HepG2 (cell line): Measurements from ENCODE around the gene LOXL3. TPM values are rescaled to one million over a fixed set of nuclear protein-coding genes. Genes with fewer than 3 reads are reported as not detected.
A peak's percentile ranks its signal among the peaks of the same experiment; 100 is the strongest.

Source experiments
- ATF7-NPFF ChIP-seq: sonication (generic); formaldehyde crosslinking; IDR thresholded peaks from 2 replicates; pipeline ENCODE4 v1.8.1; 2023; ENCODE audit warnings: mild to moderate bottlenecking, low read depth, missing genetic modification reagents, moderate library complexity
- CAMTA2 ChIP-seq: sonication (generic); formaldehyde crosslinking; IDR thresholded peaks from 2 replicates; pipeline ENCODE4 v1.4.0; 2020; ENCODE audit warnings: mild to moderate bottlenecking, missing genetic modification reagents, borderline replicate concordance
- CEBPZ ChIP-seq: IDR thresholded peaks from 2 replicates; pipeline ENCODE4 v1.6.1; 2012; ENCODE audit warnings: low read length, improper control_type of control experiment
- FOXO1 ChIP-seq: sonication (generic); formaldehyde crosslinking; IDR thresholded peaks from 2 replicates; pipeline ENCODE4 v1.4.0; 2020; ENCODE audit warnings: missing genetic modification reagents
- JUND ChIP-seq: sonication (generic); formaldehyde crosslinking; IDR thresholded peaks from 2 replicates; pipeline ENCODE4 v1.8.0; 2022; ENCODE audit warnings: mild to moderate bottlenecking, missing genetic modification reagents
- KDM1A ChIP-seq: IDR thresholded peaks from 2 replicates; pipeline ENCODE4 v1.6.1; 2016; ENCODE audit warnings: missing compliant biosample characterization
- KDM6A ChIP-seq: IDR thresholded peaks from 2 replicates; pipeline ENCODE4 v1.6.1; 2016; ENCODE audit warnings: low read depth
- KLF13 ChIP-seq: sonication (generic); formaldehyde crosslinking; IDR thresholded peaks from 2 replicates; pipeline ENCODE4 v1.4.0; 2020; ENCODE audit warnings: mild to moderate bottlenecking, missing genetic modification reagents
- MAFG ChIP-seq: sonication (generic); formaldehyde crosslinking; IDR thresholded peaks from 2 replicates; pipeline ENCODE4 v1.5.1; 2020; ENCODE audit warnings: mild to moderate bottlenecking, missing genetic modification reagents
- NR2F2 ChIP-seq: IDR thresholded peaks from 2 replicates; pipeline ENCODE4 v1.6.1; 2012; ENCODE audit warnings: low read depth, inconsistent platforms, borderline replicate concordance
- PCBP1 ChIP-seq: fragments of 200-400 bp; formaldehyde crosslinking; IDR thresholded peaks from 2 replicates; pipeline ENCODE4 v1.6.1; 2017; ENCODE audit warnings: mild to moderate bottlenecking, low read depth, low read length, borderline replicate concordance
- TBL1XR1 ChIP-seq: fragments of 150-350 bp; IDR thresholded peaks from 2 replicates; pipeline ENCODE4 v1.6.1; 2014; ENCODE audit warnings: borderline replicate concordance, low read length; ENCODE audit not compliant: partially characterized antibody
- THAP11 ChIP-seq: IDR thresholded peaks from 2 replicates; pipeline ENCODE4 v1.6.1; 2016; ENCODE audit warnings: missing biosample characterization, missing genetic modification reagents
- TIGD3 ChIP-seq: sonication (generic); formaldehyde crosslinking; IDR thresholded peaks from 2 replicates; pipeline ENCODE4 v1.5.1; 2020; ENCODE audit warnings: mild to moderate bottlenecking, missing genetic modification reagents, borderline replicate concordance
- WIZ ChIP-seq: sonication (generic); formaldehyde crosslinking; IDR thresholded peaks from 2 replicates; pipeline ENCODE4 v1.5.1; 2020; ENCODE audit warnings: mild to moderate bottlenecking, missing genetic modification reagents
- ZBTB10 ChIP-seq: sonication (generic); formaldehyde crosslinking; IDR thresholded peaks from 2 replicates; pipeline ENCODE4 v1.4.0; 2020; ENCODE audit warnings: missing genetic modification reagents, borderline replicate concordance
- ZFP36L2 ChIP-seq: sonication (generic); formaldehyde crosslinking; IDR thresholded peaks from 2 replicates; pipeline ENCODE4 v1.4.0; 2020; ENCODE audit warnings: missing genetic modification reagents
- ZFP37 ChIP-seq: sonication (generic); formaldehyde crosslinking; IDR thresholded peaks from 2 replicates; pipeline ENCODE4 v1.4.0; 2020; ENCODE audit warnings: missing genetic modification reagents, borderline replicate concordance
- ZNF296 ChIP-seq: sonication (generic); formaldehyde crosslinking; conservative IDR thresholded peaks from 2 replicates; pipeline ENCODE4 v1.5.0; 2020; ENCODE audit warnings: mild to moderate bottlenecking, missing genetic modification reagents
- ZNF530 ChIP-seq: sonication (generic); formaldehyde crosslinking; IDR thresholded peaks from 2 replicates; pipeline ENCODE4 v1.5.0; 2020; ENCODE audit warnings: low read depth, mild to moderate bottlenecking, missing genetic modification reagents
- ZNF577 ChIP-seq: sonication (generic); formaldehyde crosslinking; IDR thresholded peaks from 2 replicates; pipeline ENCODE4 v1.4.0; 2020; ENCODE audit warnings: mild to moderate bottlenecking, low read depth, missing genetic modification reagents, borderline replicate concordance
- ZNF670 ChIP-seq: sonication (generic); formaldehyde crosslinking; IDR thresholded peaks from 2 replicates; pipeline ENCODE4 v1.8.0; 2022; ENCODE audit warnings: mild to moderate bottlenecking, missing genetic modification reagents, borderline replicate concordance
- ZNF792 ChIP-seq: IDR thresholded peaks from 2 replicates; pipeline ENCODE4 v1.6.1; 2016
- ZNF83 ChIP-seq: sonication (generic); formaldehyde crosslinking; IDR thresholded peaks from 2 replicates; pipeline ENCODE4 v1.4.0; 2020; ENCODE audit warnings: missing genetic modification reagents, mild to moderate bottlenecking, borderline replicate concordance
- polyA plus RNA-seq, 8 experiments: library from polyadenylated mRNA; depleted of rRNA in 3 of 8; stranded (reverse) in 7 of 8; unstranded in 1 of 8; fragments of >200 nt; fragmentation: Illumina TruSeq in 4 of 8; extraction: Trizol in 4 of 8; gene quantifications; 2 replicates each; pipeline versions ENCODE4 v1.2.1 to v1.2.3, GENCODE V29; 2011 to 2016; ENCODE audit warnings: low read depth in 4 of 8, missing spikeins in 1 of 8, mixed read lengths in 1 of 8; ENCODE audit not compliant: insufficient read depth in 1 of 8
- total RNA-seq, 5 experiments: library from RNA; depleted of rRNA; stranded (reverse); fragments of >200 nt; fragmentation: Illumina TruSeq; extraction: Trizol; gene quantifications; 2 replicates each; pipeline ENCODE4 v1.2.3, GENCODE V29; 2016; ENCODE audit warnings: low read depth in 1 of 5

Gene LOXL3
- total and polyA plus RNA-seq, 2 of the 13 experiments (the other 11 are each of a cell fraction or from before 2014, with no cell fraction given), result 0.55 to 6.5 TPM

- TF ChIP-seq ATF7-NPFF (no peak), FOXO1 (0 out of 2 replicates have a peak, but pooled peaks have one; percentile 14), KDM6A (CRISPR knock-in tag) (no peak), ZNF296 (CRISPR knock-in tag) (no peak), JUND (peak; percentile 3; the same call in 1 of the 2 replicates), ZFP37 (CRISPR knock-in tag) (no peak), KLF13 (CRISPR knock-in tag) (no peak), ZNF670 (CRISPR knock-in tag) (no peak), ZBTB10 (CRISPR knock-in tag) (no peak), ZNF577 (CRISPR knock-in tag) (no peak), ZNF530 (no peak), ZNF83 (CRISPR knock-in tag) (no peak), KDM1A (CRISPR knock-in tag) (peak; percentile 12; the same call in 1 of the 2 replicates), TBL1XR1 (no peak), CAMTA2 (CRISPR knock-in tag) (no peak), ZNF792 (CRISPR knock-in tag) (no peak), ZFP36L2 (CRISPR knock-in tag) (no peak), PCBP1 (no peak), TIGD3 (CRISPR knock-in tag) (no peak), CEBPZ (no peak), THAP11 (CRISPR knock-in tag) (0 out of 2 replicates have a peak, but pooled peaks have one; percentile 34), MAFG (no peak), NR2F2 (no peak), WIZ (CRISPR knock-in tag) (no peak)
Observed at GRCh38 chr2:74486141-74486540, 67.6 kb downstream of the LOXL3 start (continued).
